MM.1S (cell line): ENCODE measurements around the gene GP9.

Experiments
- CTCF ChIP-seq: fragments of 300-600 bp; sonication (generic); IDR thresholded peaks from 2 replicates; pipeline ENCODE4 v1.5.1; 2016; ENCODE audit warnings: antibody characterized with exemption, low read length, mixed read lengths
- EZH2 ChIP-seq: fragments of 300-600 bp; sonication (generic); optimal IDR thresholded peaks from 2 replicates; pipeline ENCODE3; 2017; ENCODE audit warnings: low read depth, mild to moderate bottlenecking, antibody characterized with exemption, low read length, mixed read lengths
- EZH2phosphoT487 ChIP-seq: fragments of 300-600 bp; sonication (generic); IDR thresholded peaks from 2 replicates; pipeline ENCODE4 v1.6.1; 2018; ENCODE audit warnings: antibody characterized with exemption, low read length

DNA sequence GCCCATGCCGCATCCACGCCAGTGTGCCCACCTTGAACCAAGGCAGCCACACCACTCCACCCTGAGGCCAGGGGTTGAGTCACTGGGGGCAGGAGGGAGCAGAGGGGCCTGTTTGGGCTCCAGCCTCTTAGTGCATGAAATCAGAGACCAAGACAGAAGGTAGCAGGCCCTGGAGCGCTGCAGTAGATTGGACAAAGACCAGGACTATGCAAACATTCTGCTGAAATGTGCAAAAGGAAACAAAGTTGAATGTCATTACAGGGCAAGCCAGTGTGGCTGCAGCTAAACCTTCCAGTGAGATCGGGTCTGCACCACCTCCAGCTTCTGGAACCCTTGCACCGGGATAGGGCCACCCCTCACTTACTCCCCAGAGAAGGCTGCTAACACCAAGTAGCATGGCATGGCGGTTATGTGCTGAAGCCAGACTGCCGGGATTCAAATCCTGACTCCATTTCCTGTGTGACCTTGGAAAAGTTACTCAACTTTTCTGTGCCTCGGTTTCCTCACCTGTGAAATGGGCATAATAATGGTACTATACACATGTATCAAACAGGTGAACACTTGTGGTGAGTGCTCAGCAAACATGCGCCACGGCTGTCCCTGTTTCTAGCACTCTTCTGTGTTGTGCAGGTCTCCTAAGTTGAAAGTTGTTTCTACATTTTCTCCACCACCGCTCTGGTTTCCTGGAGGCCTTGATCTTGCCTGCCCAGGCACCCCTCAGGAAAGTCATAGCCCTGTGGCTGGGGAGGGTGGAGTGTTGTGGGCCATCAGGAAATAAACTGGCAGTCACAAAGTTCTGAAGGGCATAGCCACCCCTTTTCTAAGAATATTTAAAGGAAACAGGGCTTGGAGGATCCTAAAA lies 25.0 kb upstream of the GP9 start:
- TF ChIP-seq CTCF (no peak), EZH2 (no peak), EZH2phosphoT487 (no peak)
